Brain microvascular endothelial cell (primary cell): ENCODE measurements around the gene NLRC3.

ENCODE experiments used
- DNase-seq: peaks from one replicate; pipeline ENCODE4 v3.0.0-alpha.2; 2020
- H3K27ac ChIP-seq: fragments of 250-450 bp; sonication (Bioruptor Pico); 2 replicates; pipeline ENCODE4 v1.5.1; 2020; ENCODE audit warnings: mild to moderate bottlenecking, moderate library complexity
- H3K27me3 ChIP-seq: fragments of 250-450 bp; sonication (Bioruptor Pico); replicated peaks from 2 replicates; pipeline ENCODE4 v1.5.1; 2020; ENCODE audit warnings: mild to moderate bottlenecking
- H3K36me3 ChIP-seq: fragments of 250-450 bp; sonication (Bioruptor Pico); replicated peaks from 2 replicates; pipeline ENCODE4 v1.5.1; 2020; ENCODE audit warnings: mild to moderate bottlenecking
- H3K4me3 ChIP-seq: 2 replicates; pipeline ENCODE4 v1.5.1; 2011; ENCODE audit warnings: low read depth, mild to moderate bottlenecking, control low read depth, low read length, moderate library complexity
- in situ Hi-C: cut with HindIII; loops from 2 replicates; pipeline ENCODE4 v1.10.0; 2017; ENCODE audit warnings: low sequenced_read_pairs, low pct_ligation_motif_present
- TF ChIP-seq, protein P1 (sequence below): IDR thresholded peaks from 2 replicates; pipeline ENCODE4 v1.5.1; 2011; ENCODE audit warnings: low read depth, mild to moderate bottlenecking, moderate library complexity, low read length, control low read depth, inconsistent platforms; ENCODE audit errors: missing control alignments

Gene NLRC3

DNA sequence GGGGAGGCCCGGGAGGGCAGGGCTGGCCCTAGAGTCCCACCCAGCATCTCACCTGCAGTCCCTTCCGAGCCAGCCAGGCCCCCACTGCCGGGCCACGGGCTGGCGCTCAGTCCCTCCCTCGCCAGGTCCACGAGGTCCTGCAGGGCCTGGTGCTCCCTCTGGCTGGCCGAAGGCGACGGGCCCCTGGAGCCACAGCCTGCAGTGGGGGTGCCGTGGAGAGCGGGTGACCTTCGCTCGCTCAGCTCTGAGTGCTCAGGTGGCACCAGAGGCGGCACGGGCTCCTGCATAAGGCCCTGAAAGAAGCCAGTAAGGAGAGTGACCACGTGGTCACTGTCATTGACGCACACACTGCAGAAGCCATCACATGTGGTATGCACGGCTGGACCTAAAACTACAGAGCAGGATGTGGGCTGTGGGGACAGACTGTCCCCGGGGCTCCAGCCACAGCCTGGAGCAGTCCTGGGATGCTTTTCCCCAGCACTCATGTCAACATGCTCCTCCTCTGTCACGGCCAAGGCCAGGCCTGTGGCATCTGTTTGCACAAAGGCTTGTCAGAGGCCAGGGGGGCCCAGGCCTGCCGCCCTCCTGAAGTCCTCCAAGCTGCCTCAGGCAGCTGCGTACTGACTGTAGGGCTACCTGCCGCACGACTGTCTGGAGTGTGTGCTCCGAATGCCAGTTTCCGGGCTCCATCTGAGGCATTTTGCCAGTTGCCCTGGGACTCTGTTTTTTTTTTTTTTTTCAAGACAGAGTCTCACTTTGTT is 19.1 kb upstream of the NLRC3 start:
- in situ Hi-C loops, result no loop called here
- TF ChIP-seq, protein P1, sequence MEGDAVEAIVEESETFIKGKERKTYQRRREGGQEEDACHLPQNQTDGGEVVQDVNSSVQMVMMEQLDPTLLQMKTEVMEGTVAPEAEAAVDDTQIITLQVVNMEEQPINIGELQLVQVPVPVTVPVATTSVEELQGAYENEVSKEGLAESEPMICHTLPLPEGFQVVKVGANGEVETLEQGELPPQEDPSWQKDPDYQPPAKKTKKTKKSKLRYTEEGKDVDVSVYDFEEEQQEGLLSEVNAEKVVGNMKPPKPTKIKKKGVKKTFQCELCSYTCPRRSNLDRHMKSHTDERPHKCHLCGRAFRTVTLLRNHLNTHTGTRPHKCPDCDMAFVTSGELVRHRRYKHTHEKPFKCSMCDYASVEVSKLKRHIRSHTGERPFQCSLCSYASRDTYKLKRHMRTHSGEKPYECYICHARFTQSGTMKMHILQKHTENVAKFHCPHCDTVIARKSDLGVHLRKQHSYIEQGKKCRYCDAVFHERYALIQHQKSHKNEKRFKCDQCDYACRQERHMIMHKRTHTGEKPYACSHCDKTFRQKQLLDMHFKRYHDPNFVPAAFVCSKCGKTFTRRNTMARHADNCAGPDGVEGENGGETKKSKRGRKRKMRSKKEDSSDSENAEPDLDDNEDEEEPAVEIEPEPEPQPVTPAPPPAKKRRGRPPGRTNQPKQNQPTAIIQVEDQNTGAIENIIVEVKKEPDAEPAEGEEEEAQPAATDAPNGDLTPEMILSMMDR, result no peak

DNA sequence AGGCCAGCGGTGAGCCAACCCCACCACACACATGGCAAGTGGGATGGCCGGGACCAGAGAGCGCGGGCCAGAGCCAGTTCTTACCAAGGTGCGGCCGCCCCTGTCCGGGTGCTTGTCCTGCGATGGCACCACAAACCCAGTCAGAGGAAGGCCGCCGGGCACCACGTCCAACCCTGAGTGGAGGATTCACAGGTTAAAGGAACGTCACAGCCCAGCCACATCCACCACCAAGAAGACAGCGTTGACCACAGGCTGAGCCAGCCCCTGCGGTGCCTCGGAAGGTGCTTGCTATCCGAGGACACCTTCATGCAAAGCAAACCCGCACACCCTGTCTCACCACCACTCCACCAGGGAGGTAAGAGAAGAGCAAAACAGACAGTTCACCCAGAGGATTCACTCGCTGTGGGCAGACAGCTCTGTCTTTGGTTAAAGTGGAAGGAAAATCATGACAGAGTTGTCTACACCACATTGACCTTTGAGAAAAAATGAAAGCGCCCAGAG is 18.4 kb upstream of the NLRC3 start:
- in situ Hi-C loops, result no loop called here
- H3K36me3 ChIP-seq, result peaks cover 9% of the 10 kb centered on the region
- TF ChIP-seq, protein P1, result no peak

More for the DNA sequence above, 19.1 kb upstream of the NLRC3 start:
- no peak overlapping the region for H3K27ac ChIP-seq
- H3K36me3 ChIP-seq, result peaks cover 13% of the 10 kb centered on the region
- no peaks in the 10 kb centered on the region for H3K27me3 ChIP-seq
- no peak overlapping the region for H3K4me3 ChIP-seq
- DNase-seq, result no peak

DNA sequence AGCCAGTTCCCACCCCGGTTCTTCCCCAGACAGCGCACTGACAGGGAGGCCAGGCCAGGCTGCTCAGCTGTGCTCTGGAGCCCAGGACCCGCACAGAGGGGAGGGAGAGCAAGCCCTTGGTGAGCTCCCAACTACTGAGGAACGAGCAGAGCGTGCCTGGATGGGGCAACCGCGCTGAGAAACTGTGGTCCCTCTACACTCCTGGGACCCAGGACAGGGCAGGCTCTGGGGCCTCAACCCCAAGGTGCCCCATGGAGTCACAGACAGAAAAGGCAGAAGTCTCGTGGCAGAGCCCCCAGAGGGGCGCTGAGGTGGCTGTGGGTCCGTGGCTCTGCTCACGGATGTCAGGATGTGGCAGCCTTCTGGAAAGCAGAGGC is 17.9 kb upstream of the NLRC3 start:
- no peak for DNase-seq
- H3K27ac ChIP-seq, result no peak overlapping the region
- TF ChIP-seq, protein P1, result no peak
- H3K27me3 ChIP-seq, result no peaks in the 10 kb centered on the region
- H3K36me3 ChIP-seq, result peaks cover 8% of the 10 kb centered on the region
- H3K4me3 ChIP-seq, result no peak overlapping the region
- in situ Hi-C loops, result no loop called here

More for the DNA sequence above, 18.4 kb upstream of the NLRC3 start:
- no peak overlapping the region for H3K27ac ChIP-seq
- DNase-seq, result no peak
- no peak overlapping the region for H3K4me3 ChIP-seq
- H3K27me3 ChIP-seq, result no peaks in the 10 kb centered on the region

DNA sequence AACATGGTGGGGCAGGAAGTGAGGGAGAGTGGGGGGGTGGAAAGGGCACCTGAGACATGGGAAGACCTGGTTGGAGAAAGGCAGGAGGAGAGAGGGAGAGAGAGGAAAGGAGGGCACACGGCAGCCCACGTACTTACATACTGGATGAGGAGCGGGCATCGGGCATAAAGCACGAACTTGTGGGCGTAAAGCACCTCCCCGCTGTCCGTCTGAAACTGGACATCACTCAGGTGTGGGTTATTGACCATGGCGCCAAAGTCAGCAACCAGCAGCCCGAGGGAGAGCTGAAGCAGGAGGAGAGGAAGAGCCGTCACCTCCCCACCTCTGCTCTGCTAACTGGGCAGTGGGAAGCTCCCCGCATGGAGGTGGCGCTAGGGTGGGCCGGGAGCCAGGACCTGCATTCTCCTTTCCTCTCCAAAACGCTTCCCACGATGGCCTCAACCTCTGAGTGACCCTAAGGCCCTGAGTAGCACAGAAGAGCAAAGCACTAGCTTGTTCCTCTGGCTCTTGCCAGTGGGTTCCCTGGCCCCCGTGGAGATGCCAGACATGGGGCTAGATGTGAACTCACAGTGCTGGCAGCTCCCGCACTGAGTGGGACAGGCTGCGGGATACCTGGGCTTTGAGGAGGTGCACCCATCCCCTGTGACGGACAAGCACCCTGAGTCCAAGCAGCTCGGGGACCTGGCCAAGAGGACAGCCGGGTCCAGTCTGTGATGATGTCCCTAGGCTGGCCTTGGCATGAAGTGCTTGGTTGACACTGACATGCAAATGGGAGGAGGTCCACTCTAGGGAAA is 17.3 kb upstream of the NLRC3 start:
- H3K27ac ChIP-seq, result no peak overlapping the region
- in situ Hi-C loops, result no loop called here
- DNase-seq, result no peak
- no peaks in the 10 kb centered on the region for H3K27me3 ChIP-seq
- H3K36me3 ChIP-seq, result peaks cover 3% of the 10 kb centered on the region
- TF ChIP-seq, protein P1, result no peak
- no peak overlapping the region for H3K4me3 ChIP-seq

DNA sequence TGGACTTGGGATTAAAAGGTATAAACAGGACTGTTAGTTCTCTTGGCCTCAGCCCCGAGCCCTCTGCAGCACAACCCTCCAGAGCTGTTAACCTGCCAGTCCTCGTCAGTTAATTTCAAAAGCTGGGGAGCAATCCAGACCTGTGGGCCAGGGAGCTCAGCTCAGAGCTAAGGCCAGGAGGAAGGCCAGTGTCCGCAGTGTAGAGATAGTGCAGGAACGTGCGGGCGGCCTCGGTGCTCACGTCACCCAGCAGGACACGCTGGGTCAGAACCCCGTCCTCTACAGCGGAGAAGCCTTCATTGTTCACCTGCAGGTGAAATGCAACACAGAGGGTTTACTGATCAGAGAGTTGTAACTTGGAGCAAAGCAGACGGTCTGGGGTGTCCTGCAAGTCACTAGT is 15.4 kb upstream of the NLRC3 start:
- H3K36me3 ChIP-seq, result peaks cover 3% of the 10 kb centered on the region
- no peaks in the 10 kb centered on the region for H3K27me3 ChIP-seq
- in situ Hi-C loops, result no loop called here
- DNase-seq, result no peak
- TF ChIP-seq, protein P1, result no peak
- no peak overlapping the region for H3K4me3 ChIP-seq
- H3K27ac ChIP-seq, result no peak overlapping the region
